SHP77 (cell line): Measurements from ENCODE around the gene KIF16B.

ENCODE experiments used
- DNase-seq, 2 experiments: peaks; one replicate each; lab custom pipeline; 2025; lab: John Stamatoyannopoulos, UW

KIF16B gene

DNA sequence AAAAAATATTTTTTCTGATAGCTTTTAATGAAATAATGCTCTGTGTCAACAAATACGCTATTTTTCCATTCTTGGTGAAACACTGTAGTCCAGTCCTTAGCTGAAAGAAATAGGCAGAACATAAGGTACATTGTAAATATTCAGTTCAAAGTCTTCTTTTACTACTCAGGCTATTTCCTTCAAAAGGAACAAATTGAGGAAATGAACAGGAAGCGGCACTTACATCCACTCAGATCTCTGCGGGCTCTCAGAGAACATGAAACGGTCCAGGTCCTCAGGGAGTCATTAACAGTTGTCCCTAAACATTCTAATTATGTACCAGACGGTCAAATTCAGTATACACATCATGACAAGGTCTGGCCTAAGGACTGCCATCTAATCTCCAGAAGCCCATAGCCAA, 212.6 kb downstream of the KIF16B start:
- DNase-seq, result no peak

DNA sequence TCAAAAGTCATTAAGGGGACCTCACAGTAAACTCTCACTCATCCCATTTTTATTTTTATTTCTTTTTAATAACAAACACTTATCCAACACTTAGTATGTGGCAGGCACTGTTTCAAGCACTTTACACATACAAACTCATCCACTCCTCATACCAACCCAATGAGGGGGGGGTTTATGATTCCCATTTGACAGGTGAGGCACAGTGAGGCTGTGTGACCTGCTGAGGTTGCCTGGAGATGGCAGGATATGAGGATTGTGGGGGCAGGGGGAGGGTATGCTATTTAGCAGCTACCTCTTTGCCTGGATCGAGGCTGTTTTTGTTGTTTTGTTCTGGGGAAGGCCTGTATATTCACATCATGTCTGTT, 219.8 kb downstream of the KIF16B start:
- DNase-seq, result no peak

DNA sequence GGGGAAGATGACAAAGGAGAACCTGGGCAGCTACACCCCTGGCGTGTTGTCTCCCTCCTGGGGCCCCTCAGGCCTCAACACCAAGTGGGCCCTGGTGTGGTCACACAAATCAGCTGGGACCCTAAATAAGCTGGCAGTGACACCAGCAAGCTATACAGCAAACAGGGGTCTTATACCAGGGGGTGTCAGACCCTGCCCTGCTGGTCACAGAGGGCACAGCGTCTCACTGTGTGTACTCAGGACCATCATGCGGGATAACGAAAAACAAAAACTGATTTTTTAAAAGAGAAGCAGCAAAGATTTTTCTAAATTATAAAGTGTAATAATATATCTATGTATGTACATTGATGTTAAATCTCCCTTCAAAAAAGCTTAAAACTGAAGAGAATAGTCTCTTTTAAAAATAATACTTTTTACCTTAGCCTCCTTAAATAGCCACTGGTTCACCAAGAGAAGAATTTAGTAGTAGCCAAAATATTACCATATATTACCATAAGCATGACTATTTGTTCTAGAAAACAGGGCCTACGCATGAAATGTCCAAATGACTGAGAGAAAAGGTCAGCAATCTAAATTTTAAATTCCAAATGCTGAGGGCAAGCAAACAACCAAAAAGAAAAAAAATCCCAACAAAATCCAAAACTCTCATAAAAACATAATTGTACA, 220.4 kb downstream of the KIF16B start:
- DNase-seq, result no peak

DNA sequence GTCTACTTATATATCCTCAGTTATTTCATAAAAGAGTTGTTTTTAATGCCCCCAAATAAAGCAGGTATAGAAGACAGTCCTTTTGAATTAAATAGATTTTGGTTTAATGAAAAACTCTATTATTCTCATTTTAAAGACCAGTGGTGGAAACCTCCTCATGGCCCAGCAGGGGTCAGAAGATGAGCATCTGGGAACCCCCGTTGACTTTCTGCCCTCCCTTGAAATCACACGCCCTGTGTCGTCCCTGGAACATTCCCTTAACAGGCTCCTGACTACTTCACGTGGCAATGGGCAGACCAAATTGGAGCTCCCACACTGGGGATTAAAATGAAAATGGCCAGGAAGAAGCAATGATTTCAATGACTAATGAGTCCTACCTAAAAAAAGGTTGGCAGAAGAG, 220.9 kb downstream of the KIF16B start:
- no peak for DNase-seq

DNA sequence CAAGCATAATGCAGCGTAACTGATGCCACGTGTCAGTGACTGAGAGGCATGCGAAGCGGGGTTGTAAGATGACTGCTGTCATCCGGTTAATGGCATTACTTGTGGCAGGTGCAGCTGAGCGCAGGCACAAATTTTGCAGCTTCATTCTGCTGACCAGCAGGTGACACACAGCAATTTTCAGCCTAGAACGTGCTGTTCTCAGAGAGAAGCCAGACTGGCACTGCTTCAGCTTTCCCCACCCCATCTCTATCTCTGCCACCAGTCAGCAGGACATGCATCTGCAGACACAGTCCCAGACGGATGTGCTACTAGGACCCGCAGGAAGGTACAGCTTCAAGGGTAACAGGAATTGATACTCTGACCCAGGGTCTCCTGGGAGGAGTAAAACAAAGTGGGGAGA, 221.8 kb downstream of the KIF16B start:
- peak in 1 of 2 experiments; percentile 17 for DNase-seq

DNA sequence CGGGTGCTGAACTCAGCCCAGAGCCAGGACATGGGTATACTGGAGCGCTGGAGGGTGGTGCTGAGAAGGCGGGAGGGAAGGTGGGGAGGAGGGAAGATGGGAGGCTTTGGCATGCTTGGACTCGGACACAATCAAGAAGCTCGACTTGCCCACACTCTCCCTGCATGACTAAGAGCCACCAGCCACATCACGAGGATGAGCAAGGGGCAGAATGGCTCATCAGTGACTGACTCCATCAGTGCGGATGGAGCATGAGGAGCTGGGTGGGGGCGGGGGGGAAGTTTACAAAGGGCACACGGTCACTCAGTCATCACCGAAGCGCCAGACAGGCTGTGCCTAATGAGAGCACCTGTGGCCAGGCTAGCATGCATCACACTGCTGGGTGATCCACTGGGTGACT, 222.8 kb downstream of the KIF16B start:
- no peak for DNase-seq

DNA sequence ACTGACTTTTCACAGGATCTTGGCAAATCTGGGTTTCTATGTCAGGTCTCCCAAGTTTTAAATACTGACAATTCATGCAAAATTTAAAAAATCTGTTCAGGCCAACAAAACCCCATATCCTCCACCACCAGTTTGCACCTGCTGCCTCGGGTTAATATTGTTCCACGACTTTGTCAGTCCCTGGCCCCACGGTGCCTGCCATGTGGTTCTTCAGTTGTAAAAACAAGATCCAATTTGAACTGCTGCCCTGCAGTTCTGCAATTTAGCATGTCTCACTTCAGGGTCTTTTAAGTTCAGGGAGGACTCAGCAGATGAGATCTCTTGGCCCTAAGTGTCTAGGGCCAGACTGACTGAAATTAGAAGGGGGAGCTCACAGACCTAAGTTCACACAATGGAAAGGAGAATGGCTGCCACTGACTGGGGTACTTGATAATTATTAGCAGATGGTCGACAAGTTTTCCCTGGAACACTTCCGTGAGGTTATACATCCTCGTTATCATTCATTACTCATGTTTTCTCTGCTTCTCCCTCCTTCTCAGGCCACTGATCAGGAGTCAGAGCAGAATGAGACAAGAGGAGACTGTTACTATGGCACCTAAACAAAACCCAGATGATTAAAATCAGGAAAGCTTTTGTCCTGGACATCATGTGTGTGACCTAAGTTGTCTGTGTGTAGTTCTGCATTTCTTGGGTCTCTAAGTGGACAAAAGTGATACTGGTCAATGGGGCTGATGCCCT, 223.6 kb downstream of the KIF16B start:
- no peak for DNase-seq

DNA sequence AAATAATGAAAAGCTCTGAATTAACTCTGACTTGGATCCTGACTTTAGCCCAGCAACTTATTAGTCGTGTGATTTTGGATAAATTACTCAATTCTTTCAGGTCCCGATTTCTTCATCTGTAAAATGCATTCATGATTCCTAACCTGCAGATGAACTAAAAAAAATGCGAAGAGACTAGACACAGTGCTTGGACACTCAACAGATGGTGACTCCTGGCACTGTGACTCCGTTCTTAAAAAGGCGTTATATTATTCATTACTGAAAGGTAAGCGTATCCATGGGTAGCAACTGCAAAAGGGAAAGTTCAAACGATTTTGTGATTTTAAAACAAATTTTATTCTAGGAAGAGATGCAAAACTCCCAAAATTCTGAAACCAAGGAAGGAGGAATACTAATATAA, 226.3 kb downstream of the KIF16B start:
- DNase-seq, result no peak

DNA sequence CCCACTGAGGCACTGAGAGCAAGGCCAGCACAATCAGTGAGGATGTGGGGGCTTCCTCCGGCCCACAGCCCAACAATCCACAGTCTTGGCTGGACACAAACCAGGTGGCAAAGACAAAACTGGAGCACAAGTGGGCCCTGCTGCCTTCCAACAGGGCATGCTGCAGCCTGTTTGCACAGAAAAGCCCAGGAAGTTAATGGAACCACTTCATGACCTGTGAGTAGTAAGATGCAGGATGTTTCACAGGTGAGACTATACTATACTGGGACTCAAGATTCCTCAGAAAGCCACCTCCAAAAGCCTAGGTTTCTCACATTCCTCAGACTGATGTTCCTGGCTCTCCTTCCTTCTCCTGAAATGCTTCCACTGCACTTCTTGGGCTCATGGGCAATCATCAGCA, 235.5 kb downstream of the KIF16B start:
- no peak for DNase-seq

DNA sequence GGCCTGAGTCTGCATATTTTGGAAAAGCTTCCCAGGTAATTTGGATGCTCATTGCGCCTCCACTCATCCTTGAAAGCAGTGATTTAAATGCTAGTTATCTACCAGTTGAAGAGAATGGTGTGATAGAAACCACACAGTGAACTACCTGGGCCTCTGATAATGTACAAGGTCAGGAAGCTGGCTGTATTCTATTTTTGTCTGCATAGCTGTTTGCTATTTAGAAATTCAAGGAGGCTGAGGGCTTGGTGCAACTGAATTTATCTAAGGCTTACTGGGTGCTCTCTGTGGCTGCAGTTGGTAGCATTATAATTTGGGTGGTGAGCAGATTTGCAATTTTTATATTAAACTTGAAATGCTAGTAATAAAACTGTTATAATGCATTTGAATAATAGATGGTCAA, 245.6 kb downstream of the KIF16B start:
- DNase-seq, result no peak

DNA sequence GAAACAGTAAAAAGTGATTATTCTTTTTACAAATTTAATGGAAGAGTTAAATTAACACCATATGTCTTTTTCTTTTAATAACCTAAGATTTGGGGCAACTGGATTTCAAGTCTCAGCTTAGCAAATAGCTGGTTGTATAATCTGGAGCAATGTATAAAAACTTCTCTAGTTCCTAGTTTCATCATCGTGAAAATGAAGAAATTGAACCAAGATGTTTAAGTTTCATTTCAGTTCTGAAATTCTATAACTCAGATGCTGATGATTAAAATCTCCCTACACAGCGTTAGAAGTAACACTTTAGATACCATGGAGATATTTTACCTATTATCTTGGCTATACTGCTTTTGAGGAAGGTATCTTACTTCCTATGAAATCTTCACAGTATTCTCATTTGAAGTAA, 252.0 kb downstream of the KIF16B start:
- no peak for DNase-seq

DNA sequence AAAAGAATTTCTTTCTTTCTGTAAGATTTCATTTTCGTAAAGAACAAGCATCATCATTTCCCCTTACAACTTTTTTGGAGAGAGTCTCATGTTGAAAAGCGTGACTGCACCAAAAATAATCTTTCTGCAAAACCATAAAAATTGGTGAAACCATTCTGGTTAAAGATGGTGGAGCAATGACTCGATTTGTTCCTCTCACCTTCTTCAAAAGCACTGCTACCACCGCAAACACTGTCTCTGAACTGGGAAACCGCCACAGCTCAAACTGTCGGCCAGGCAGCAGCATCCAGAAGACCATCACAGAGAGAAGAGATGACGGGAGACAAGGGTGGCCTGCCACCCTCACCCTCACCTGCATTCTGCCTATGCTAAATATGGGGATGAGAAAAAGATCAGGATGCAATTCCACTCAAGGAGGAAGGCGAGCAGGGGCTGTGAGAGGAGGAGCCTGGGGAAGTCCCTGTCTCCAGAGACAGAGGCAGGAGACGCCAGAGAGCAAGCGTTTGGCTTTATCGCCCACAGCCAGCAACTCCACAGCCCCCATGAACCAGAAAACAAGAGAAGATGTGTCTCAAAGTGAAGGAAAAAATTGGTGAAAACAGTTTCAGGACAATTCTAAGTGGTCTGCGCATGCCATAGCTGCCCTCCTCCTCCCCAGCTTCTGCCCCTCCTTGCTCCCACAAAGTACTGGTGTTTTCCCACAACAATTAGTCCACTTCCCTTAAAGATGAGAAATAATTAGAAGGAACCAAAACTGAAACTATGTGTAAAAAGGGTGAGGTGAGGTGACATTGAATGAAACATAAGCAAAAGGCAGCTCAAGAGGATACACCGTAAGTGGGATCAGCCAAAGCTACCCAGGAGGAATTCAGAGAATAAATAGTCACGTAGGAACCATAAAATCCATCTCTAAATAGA, 255.5 kb downstream of the KIF16B start:
- DNase-seq, result no peak

DNA sequence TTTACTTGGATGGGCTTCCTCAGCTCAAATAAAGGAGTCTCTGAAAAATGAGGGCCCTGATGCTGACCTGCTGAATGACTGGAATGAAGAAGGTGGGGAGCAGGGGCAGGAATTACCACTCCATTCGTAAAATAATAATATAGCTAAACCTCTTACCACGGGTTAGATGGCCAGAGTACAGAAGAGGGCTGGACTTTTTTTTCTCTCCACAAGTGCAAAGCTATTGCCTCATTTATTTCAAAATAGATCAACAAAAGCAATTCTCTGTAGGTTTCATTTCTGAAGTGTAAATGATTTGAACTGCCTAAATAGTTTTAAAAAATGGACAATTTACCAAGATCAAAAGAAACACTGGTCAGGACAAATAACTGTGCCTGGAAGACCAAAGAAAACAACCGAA, 256.7 kb downstream of the KIF16B start:
- DNase-seq, result no peak

DNA sequence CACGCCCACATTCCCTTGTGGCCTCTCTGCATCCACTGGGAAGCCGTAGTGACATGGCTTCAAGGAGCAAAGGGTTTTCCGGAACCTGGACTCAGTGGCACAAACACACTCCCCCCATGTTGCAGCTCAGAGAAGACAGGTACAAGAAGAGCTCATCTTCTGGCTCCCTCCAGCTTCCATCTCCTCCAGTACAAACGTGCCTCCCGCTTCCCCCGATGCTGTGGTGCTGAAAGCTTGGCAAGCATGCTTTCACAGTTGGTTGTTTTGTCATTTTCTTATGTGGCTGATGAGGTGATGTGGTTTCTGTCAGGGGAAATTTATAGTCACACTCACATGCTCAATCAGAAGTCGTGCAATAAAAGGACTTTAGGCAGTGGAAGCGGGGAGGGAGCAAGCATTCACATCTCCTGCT, 258.5 kb downstream of the KIF16B start:
- DNase-seq, result no peak

DNA sequence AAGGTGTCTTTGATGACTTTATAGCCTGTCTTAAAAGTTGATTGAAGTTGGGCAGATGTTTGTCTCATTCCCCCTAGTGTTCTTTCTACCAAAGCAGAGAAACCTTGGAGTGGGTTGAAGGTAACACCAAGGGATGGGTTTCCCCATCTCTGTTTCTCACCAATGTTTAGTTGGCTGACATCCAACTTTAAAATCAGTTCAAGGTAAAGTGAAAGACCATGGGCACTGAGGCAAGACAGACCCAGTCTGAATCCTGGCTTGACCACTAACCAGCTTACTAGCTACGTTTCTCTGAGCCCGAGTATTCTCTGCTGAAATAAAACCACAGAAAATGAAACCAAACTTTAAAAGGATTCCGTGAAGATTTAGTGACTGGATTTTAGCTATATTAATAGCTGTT, 258.9 kb downstream of the KIF16B start:
- no peak for DNase-seq

DNA sequence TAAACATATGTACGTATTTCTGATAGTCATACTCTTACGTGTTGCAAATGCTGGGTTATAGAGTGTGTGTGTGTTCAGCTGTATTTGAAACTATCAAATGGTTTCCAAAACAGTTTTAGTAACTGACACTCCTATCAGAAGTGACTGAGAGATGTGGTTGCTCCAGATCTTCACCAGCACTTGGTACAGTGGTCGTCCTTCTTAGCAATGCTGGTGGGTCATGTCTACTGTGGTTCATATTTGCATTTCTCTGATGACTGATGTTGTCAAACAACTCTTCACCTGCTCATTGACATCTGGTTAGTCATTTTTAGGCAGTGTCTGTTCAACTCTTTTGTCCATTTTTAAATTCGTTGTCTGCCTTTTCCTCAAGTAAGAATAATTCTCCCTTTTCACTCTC, 259.3 kb downstream of the KIF16B start:
- DNase-seq, result no peak

DNA sequence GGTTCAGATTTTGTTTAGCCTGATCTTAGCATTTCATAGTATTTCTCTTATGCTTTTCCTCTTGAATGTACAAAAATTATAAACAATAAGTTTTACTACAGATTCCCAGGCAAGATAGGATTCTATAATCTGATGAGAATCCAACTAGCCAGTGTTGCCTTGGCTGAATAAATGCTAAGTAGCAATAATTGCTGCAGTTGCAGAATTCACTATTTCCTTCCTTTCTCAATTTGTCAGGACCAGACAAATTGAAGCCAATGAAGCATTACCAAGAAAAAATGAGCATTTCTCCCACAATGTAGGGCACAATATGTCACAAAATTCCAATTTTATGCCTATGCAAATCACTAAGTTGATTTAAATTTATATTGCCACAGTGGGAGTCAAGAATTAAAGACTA, 260.2 kb downstream of the KIF16B start:
- DNase-seq, result no peak

DNA sequence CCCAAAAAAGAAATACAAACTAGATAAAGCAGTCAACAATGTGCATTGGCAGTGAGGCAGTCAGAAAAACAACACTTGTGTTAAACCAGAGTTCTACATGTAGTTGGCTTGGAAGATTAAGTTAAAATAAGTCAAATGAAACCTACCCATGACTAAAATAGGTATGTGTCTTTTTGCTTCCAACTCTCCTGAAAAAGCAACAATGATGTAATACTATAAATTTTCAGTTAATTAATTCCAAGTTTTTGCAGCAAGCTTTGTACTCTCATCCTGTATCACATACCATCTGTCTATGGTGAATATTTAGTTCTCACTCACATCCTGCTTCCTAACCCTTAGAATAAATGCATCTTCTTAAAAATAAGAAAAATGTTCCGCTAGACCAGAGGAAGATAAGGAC, 261.5 kb downstream of the KIF16B start:
- DNase-seq, result no peak

DNA sequence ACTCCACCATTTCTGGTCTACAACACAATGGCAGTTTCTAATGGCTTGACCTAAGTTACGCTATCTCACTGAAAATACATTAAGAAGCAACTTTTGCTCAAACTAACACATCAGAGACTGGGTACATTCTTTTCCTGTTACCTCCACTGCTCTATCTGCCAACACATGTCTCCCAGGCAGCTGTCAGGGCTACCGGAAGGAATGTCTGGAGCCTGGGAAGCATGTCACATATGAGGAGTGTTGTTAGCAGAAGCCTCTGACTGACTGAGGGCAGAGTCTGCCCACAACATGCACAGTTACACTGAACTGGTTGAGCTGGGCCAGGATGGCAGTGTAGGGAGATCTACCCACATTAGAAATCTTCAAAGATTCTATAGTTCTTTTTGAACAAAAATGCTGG, 264.5 kb downstream of the KIF16B start:
- no peak for DNase-seq

DNA sequence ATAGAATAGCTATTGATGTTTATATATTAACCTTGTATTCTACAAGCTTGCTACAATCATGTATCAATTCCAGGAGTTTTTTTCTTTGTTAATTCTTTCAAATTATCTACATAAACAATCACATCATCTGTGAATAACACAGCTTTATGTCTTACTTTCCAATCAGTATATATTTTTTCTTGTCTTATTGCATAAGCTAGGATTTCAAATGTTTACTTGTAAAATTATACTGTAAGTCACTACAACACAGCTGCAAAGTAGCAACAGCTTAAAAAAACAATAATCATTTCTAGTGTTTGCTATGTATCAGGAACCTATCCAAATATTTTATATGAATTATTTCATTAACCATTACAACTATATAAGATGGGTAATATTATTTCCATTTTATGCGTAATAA, 270.4 kb downstream of the KIF16B start:
- DNase-seq, result no peak

DNA sequence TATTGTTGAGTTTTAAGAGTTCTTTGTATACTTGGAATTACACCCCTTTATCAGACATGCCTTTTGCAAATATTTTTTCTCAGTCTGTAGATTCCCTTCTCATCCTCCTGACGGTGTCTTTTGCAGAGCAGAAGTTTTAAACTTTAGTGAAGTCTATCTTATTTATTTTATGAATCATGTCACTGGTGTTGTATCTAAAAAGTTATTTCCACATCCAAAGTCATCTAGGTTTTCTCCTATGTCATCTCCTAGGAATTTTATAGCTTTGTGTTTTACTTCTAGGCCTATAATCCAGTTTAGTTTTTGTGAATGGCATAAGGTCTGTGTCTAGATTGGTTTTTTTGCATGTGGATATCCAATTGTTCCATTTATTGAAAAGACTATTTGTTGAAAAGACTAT, 271.3 kb downstream of the KIF16B start:
- DNase-seq, result no peak

DNA sequence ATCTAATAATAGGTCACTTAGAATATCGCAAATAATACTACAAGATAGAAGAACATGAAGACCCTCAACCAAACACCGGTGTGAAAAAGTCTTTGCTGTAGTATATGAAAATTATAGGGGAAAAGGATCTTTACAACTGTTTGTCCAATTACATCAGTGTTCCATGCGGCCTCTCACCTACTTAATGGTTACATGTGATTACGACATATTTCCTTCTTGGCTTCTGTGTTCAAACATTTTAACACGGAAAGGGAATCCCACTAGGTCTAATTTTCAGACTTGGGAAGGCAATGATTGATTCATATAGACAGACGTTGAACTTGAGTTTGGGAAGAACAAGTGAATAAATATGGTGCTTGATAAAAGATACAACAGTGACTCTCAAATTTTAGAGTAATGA, 273.4 kb downstream of the KIF16B start:
- no peak for DNase-seq

DNA sequence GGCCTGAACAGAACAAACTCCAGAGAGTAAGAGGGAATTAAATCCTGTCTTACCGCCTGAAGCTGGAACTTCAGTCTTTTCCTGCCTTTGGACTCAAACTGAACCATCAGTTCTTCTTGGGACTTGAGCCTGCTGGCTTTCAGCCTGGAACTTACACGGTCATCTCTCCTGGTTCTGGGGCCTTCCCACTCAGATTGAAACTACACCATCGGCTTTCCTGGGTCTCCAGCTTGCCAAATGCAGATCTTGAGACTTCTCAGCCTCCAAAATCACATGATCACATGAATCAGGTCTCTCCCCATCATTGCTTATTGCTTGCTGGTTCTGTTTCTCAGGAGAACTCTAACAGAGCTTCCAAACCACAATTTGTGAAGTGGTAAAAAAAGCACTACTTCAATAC, 276.3 kb downstream of the KIF16B start:
- no peak for DNase-seq
